Breast epithelium (tissue), 4 donors: ENCODE data around the gene CADM3. TPM values are rescaled to one million over a fixed set of nuclear protein-coding genes. Genes with fewer than 3 reads are reported as not detected.

Experiments used
- DNase-seq, 2 donors: peaks; one replicate each; pipeline ENCODE4 v3.0.0-alpha.2; 2019; ENCODE audit warnings: low spot score in 2 of 2
- H3K27ac ChIP-seq, 2 donors: fragments of 200-600 bp; sonication (generic) in 1 of 2; one replicate each; pipeline ENCODE4 v1.5.1; 2016 to 2019; ENCODE audit warnings: mild to moderate bottlenecking in 1 of 2
- H3K27me3 ChIP-seq, 2 donors: fragments of 200-600 bp; sonication (generic) in 1 of 2; one replicate each; pipeline versions ENCODE4 v1.5.1 to v1.6.0; 2017 to 2019; ENCODE audit warnings: control low read depth in 1 of 2, mild to moderate bottlenecking in 1 of 2
- H3K36me3 ChIP-seq: fragments of 200-600 bp; one replicate; pipeline ENCODE4 v1.5.1; 2019
- H3K4me1 ChIP-seq, 2 donors: fragments of 200-600 bp; sonication (generic); one replicate each; pipeline ENCODE4 v1.5.1; 2016 to 2019; ENCODE audit warnings: control low read depth in 1 of 2
- H3K4me3 ChIP-seq, 3 donors: fragments of 200-600 bp; sonication (generic); 1 replicate in 2 of 3; 2 replicates in 1 of 3; pipeline ENCODE4 v1.5.1; 2016 to 2019; ENCODE audit warnings: mild to moderate bottlenecking in 3 of 3, moderate library complexity in 2 of 3
- H3K9me3 ChIP-seq, 2 donors: fragments of 200-600 bp; sonication (generic) in 1 of 2; one replicate each; pipeline ENCODE4 v1.5.1; 2016 to 2019; ENCODE audit warnings: control low read depth in 1 of 2
- POLR2A ChIP-seq: fragments of 450-650 bp; IDR thresholded peaks from one replicate; pipeline ENCODE4 v1.6.1; 2016; ENCODE audit warnings: antibody characterized with exemption, mild to moderate bottlenecking, moderate library complexity
- POLR2AphosphoS5 ChIP-seq, 3 donors: sonication (generic); formaldehyde crosslinking; IDR thresholded peaks; one replicate each; pipeline ENCODE4 v1.6.1; 2017; ENCODE audit warnings: antibody characterized with exemption in 3 of 3
- intact Hi-C: fragments of 100-400 bp; cut with DNase I; formaldehyde crosslinking; loops from one replicate; pipeline ENCODE4 v1.15.1; 2023; ENCODE audit warnings: low total_unique reads
- total RNA-seq, 3 donors: library from RNA; depleted of rRNA; stranded (reverse); fragments of >200 nt; gene quantifications; one replicate each; pipeline ENCODE4 v1.1.0, GENCODE V29; 2016
- TF ChIP-seq, protein P1 (sequence below), 3 donors: fragments of 450-650 bp; IDR thresholded peaks; one replicate each; pipeline ENCODE4 v1.5.1; 2016 to 2017; ENCODE audit warnings: antibody characterized with exemption in 3 of 3, mild to moderate bottlenecking in 3 of 3, moderate library complexity in 3 of 3

Gene CADM3
- total RNA-seq, 3 donors from 2014 or later, result 5.2 to 22.6 (median 15.2) TPM

GRCh38 chr1:159223004-159223403 lies 51.6 kb downstream of the CADM3 start:
- Histone ChIP-seq H3K4me3 (no peak overlapping the region), H3K36me3 (no peaks in the 10 kb centered on the region), H3K27ac (no peak overlapping the region), H3K4me1 (no peaks in the 10 kb centered on the region), H3K9me3 (no peaks in the 10 kb centered on the region), H3K27me3 (no peaks in the 10 kb centered on the region)
- intact Hi-C loops, result no loop called here
- no peak for TF ChIP-seq POLR2AphosphoS5 (IDR thresholded peaks at IDR 0.05)
- no peak for TF ChIP-seq POLR2A
- TF ChIP-seq, protein P1, sequence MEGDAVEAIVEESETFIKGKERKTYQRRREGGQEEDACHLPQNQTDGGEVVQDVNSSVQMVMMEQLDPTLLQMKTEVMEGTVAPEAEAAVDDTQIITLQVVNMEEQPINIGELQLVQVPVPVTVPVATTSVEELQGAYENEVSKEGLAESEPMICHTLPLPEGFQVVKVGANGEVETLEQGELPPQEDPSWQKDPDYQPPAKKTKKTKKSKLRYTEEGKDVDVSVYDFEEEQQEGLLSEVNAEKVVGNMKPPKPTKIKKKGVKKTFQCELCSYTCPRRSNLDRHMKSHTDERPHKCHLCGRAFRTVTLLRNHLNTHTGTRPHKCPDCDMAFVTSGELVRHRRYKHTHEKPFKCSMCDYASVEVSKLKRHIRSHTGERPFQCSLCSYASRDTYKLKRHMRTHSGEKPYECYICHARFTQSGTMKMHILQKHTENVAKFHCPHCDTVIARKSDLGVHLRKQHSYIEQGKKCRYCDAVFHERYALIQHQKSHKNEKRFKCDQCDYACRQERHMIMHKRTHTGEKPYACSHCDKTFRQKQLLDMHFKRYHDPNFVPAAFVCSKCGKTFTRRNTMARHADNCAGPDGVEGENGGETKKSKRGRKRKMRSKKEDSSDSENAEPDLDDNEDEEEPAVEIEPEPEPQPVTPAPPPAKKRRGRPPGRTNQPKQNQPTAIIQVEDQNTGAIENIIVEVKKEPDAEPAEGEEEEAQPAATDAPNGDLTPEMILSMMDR (IDR thresholded peaks at IDR 0.05), result no peak
- no peak for DNase-seq

- Histone ChIP-seq H3K27me3 (no peaks in the 10 kb centered on the region), H3K27ac (peak overlapping the region; percentile 59 to 87), H3K4me1 (peaks cover 0 to 7% of the 10 kb centered on the region in 2 donors), H3K4me3 (no peak overlapping the region), H3K36me3 (no peaks in the 10 kb centered on the region), H3K9me3 (no peaks in the 10 kb centered on the region)
- DNase-seq, result no peak
- no peak for TF ChIP-seq POLR2A
- no peak for TF ChIP-seq POLR2AphosphoS5 (IDR thresholded peaks at IDR 0.05)
- TF ChIP-seq, protein P1 (IDR thresholded peaks at IDR 0.05), result no peak
- intact Hi-C loops, result no loop called here
Observed at GRCh38 chr1:159228554-159228953, 57.1 kb downstream of the CADM3 start.

DNA sequence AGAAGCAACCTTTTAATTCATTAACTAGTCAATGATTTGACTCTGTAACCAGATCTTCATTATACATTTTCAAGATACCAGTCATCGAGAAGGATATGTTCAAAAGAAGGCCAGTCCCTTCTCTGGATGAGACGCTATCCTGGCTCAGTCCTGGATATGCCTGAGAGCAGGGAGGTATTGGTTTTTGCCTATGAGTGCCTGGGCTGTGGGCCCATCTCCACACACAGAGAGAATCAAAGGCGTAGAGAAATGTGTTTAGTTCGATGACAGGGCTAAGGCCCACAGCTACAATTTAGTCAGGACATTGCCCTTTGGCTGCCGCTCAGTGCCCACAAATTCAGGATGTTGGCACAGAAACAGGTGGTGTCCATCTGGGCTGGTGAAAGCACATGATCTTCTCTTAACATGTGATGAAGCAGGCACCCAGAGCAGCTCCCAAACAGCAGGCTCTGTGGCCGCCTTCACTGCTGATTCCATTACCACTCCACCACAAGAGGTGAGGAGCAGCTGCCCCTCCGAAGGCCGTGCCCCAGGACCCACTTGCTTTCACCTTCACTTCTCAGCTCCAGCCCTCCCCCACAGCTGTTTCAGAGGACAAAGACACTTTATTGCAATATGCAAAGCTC lies 58.0 kb downstream of the CADM3 start:
- H3K27me3 ChIP-seq, result no peaks in the 10 kb centered on the region
- H3K27ac ChIP-seq, result peak overlapping the region; percentile 59 to 87

DNA sequence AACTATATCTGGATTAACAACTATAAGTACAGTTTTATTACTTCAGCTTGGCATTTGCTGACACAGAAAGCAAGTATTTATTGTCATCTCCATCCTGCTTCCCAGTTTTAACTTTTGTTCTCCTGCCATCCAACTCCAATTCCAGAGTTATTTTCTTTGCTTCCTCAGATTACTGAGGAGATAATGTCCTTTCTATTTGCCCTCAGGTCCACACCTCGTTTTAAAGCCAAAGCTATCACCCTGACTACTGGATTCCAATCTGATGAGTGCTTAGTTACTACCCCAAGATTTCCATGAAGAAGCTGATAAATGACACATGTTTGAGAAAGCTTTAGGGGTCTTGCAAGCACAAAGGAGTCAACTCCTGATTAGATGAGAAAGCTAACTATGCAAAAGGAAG lies 58.5 kb downstream of the CADM3 start:
- DNase-seq, result no peak
- intact Hi-C loops, result no loop called here
- TF ChIP-seq POLR2A (no peak), POLR2AphosphoS5 (IDR thresholded peaks at IDR 0.05) (no peak)
- TF ChIP-seq, protein P1 (IDR thresholded peaks at IDR 0.05), result no peak
- H3K9me3 ChIP-seq, result no peaks in the 10 kb centered on the region
- H3K36me3 ChIP-seq, result no peaks in the 10 kb centered on the region
- no peaks in the 10 kb centered on the region for H3K27me3 ChIP-seq
- peak overlapping the region; percentile 59 to 87 for H3K27ac ChIP-seq
- H3K4me1 ChIP-seq, result peaks cover 0 to 7% of the 10 kb centered on the region in 2 donors
- peak overlapping the region in 1 of 3 donors; percentile 15 for H3K4me3 ChIP-seq

More for the DNA sequence above, 58.0 kb downstream of the CADM3 start:
- H3K4me1 ChIP-seq, result peaks cover 0 to 7% of the 10 kb centered on the region in 2 donors
- DNase-seq, result peak in 1 of 2 donors; percentile 84
- H3K4me3 ChIP-seq, result peak overlapping the region in 1 of 3 donors; percentile 15
- TF ChIP-seq, protein P1 (IDR thresholded peaks at IDR 0.05), result no peak
- no peak for TF ChIP-seq POLR2AphosphoS5 (IDR thresholded peaks at IDR 0.05)
- no peak for TF ChIP-seq POLR2A
- H3K36me3 ChIP-seq, result no peaks in the 10 kb centered on the region
- H3K9me3 ChIP-seq, result no peaks in the 10 kb centered on the region
- intact Hi-C loops, result no loop called here

GRCh38 chr1:159239551-159240220 lies 68.3 kb downstream of the CADM3 start:
- Histone ChIP-seq H3K4me1 (no peaks in the 10 kb centered on the region), H3K4me3 (no peak overlapping the region), H3K36me3 (no peaks in the 10 kb centered on the region), H3K27ac (no peak overlapping the region), H3K27me3 (no peaks in the 10 kb centered on the region), H3K9me3 (no peaks in the 10 kb centered on the region)
- no peak for DNase-seq
- intact Hi-C loops, result no loop called here
- TF ChIP-seq POLR2A (no peak), POLR2AphosphoS5 (IDR thresholded peaks at IDR 0.05) (no peak)
- TF ChIP-seq, protein P1 (IDR thresholded peaks at IDR 0.05), result no peak
